Activated CD4-positive, alpha-beta T cell treated with anti-CD3 and anti-CD28 coated beads, Interleukin-2, amount 50 U/mL, for 16 hours (primary cell): ENCODE results near the gene GLMN.

Experiments used
- DNase-seq: peaks from one replicate; pipeline ENCODE4 v3.0.0-alpha.2; 2020

The GLMN gene

GRCh38 chr1:92298573-92299476, at the start of gene GLMN, which contains the start of gene RPAP2:
GLMN (minus strand) TSS chr1:92298987; CDS start chr1:92297999, 988 bp downstream.
RPAP2 (plus strand) TSS chr1:92299059; CDS start chr1:92299074, 15 bp downstream.
- DNase-seq: peak; percentile 79

- no peak for DNase-seq
Measured at GRCh38 chr1:92346866-92347640, 48.3 kb upstream of the GLMN start.

GRCh38 chr1:92343061-92343460, 44.3 kb upstream of the GLMN start:
- no peak for DNase-seq

GRCh38 chr1:92342401-92342800, 43.6 kb upstream of the GLMN start:
- no peak for DNase-seq

- DNase-seq: no peak
Measured at GRCh38 chr1:92340154-92340553, 41.4 kb upstream of the GLMN start.

GRCh38 chr1:92333668-92334067, 34.9 kb upstream of the GLMN start:
- no peak for DNase-seq

- no peak for DNase-seq
Measured at GRCh38 chr1:92329347-92330129, 30.8 kb upstream of the GLMN start.

- DNase-seq: no peak
Measured at GRCh38 chr1:92327794-92328193, 29.0 kb upstream of the GLMN start.

GRCh38 chr1:92326681-92327080, 27.9 kb upstream of the GLMN start:
- no peak for DNase-seq

GRCh38 chr1:92324784-92325183, 26.0 kb upstream of the GLMN start:
- DNase-seq: no peak

- peak; percentile 12 for DNase-seq
Measured at GRCh38 chr1:92323473-92324453, 25.0 kb upstream of the GLMN start.

GRCh38 chr1:92317836-92318493, 19.2 kb upstream of the GLMN start:
- peak; percentile 34 for DNase-seq

GRCh38 chr1:92315766-92316599, 17.2 kb upstream of the GLMN start:
- DNase-seq: peak; percentile 46

- peak; percentile 53 for DNase-seq
Measured at GRCh38 chr1:92314024-92314423, 15.2 kb upstream of the GLMN start.

GRCh38 chr1:92310185-92310597, 11.4 kb upstream of the GLMN start:
- peak; percentile 35 for DNase-seq

GRCh38 chr1:92307980-92308379, 9.2 kb upstream of the GLMN start:
- DNase-seq: no peak

- DNase-seq: no peak
Measured at GRCh38 chr1:92306020-92306419, 7.2 kb upstream of the GLMN start.

- no peak for DNase-seq
Measured at GRCh38 chr1:92301021-92301420, 2.2 kb upstream of the GLMN start.

GRCh38 chr1:92299477-92300150, 827 bp upstream of the GLMN start:
- no peak for DNase-seq

GRCh38 chr1:92298213-92298572, 594 bp downstream of the GLMN start:
- no peak for DNase-seq
